Activated CD4-positive, alpha-beta memory T cell treated with anti-CD3 and anti-CD28 coated beads, Interleukin-2, amount 10 ng/mL, durations not matched to agents 7 days and 5 days (primary cell): ENCODE data around the gene PRDM16. TPM values are rescaled to one million over a fixed set of nuclear protein-coding genes. Genes with fewer than 3 reads are reported as not detected.
"Not testable (repeated sequence)": the region's sequence is repeated elsewhere in the genome, so short reads cannot be mapped to it uniquely, and the experiment has no call there.

Experiments used
- CTCF ChIA-PET: fragments of 350-600 bp; sonication (Branson Sonifier 250); formaldehyde crosslinking; loops from one replicate; lab custom pipeline; 2021; ENCODE audit warnings: antibody characterized with exemption, inconsistent platforms; lab: Charles Lee
- POLR2A ChIA-PET: fragments of 350-600 bp; sonication (Branson Sonifier 250); formaldehyde crosslinking; loops from one replicate; lab custom pipeline; 2021; ENCODE audit warnings: antibody characterized with exemption; lab: Charles Lee
- DNase-seq: peaks from one replicate; pipeline ENCODE4 v3.0.0-alpha.2; 2020
- H3K27ac Mint-ChIP-seq: one replicate; pipeline ENCODE4 v1.8.0; 2021; ENCODE audit warnings: mild to moderate bottlenecking, mixed read lengths
- H3K27me3 Mint-ChIP-seq: one replicate; pipeline ENCODE4 v1.8.0; 2021; ENCODE audit warnings: mixed read lengths
- H3K36me3 Mint-ChIP-seq: one replicate; pipeline ENCODE4 v1.8.0; 2021; ENCODE audit warnings: low read depth, mixed read lengths
- H3K4me1 Mint-ChIP-seq: one replicate; pipeline ENCODE4 v1.8.0; 2021; ENCODE audit warnings: mixed read lengths
- H3K4me3 Mint-ChIP-seq: one replicate; pipeline ENCODE4 v1.8.0; 2021; ENCODE audit warnings: mild to moderate bottlenecking, mixed read lengths
- H3K9me3 Mint-ChIP-seq: one replicate; pipeline ENCODE4 v1.8.0; 2021; ENCODE audit warnings: mixed read lengths
- total RNA-seq, 2 experiments: library from RNA; stranded (reverse); gene quantifications; one replicate each; pipeline ENCODE4 v1.2.3, GENCODE V29; 2021

Gene PRDM16
- total RNA-seq, 2 experiments from 2014 or later, result 0.03 to 0.20 TPM

DNA sequence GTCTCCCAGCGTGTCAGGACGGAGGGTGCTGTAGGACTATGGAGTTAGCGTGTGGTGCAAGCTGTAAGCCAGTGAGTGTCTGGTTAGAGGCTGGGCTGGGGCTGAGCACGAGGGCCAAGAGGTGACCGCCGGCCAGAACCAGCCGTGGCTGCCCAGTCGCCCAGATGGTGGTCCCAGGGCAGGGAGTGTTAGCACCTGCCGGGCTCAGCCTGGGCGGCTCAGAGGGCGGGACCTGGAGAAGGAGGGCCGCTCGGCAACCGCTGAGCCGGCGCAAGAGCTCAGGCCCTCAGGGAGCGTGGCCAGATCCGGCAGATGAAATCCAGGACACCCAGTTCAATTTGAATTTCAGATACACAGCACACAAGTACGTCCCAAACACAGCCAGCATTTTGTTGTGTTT lies 87.9 kb downstream of the PRDM16 start:
- no peaks in the 10 kb centered on the region for H3K36me3 Mint-ChIP-seq
- ChIA-PET POLR2A (no interaction called here), CTCF (no interaction called here)
- H3K9me3 Mint-ChIP-seq, result no peaks in the 10 kb centered on the region
- H3K4me3 Mint-ChIP-seq, result no peak overlapping the region
- DNase-seq, result no peak
- H3K27ac Mint-ChIP-seq, result no peak overlapping the region
- H3K4me1 Mint-ChIP-seq, result no peaks in the 10 kb centered on the region
- peaks cover 17% of the 10 kb centered on the region for H3K27me3 Mint-ChIP-seq

DNA sequence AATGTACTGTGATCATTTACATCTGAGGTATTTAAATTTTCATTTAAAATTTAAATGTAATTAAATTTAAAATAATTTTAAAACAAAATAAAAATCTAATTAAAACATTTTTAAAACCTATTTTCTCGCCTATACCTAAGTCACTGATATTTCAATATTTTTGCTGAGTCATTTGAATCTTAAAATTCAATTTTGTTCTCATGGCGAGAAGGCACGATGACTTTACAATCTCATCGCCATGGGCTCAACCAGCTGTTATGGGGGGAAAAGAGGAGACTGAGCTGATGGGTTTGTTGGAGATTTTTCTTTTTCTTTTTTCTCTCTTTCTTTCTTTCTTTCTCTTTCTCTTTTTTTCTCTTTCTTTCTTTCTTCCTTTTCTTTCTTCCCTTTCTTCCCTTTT lies 89.3 kb downstream of the PRDM16 start:
- Mint-ChIP-seq H3K27ac (no peak overlapping the region), H3K4me1 (no peaks in the 10 kb centered on the region), H3K9me3 (no peaks in the 10 kb centered on the region), H3K27me3 (peaks cover 17% of the 10 kb centered on the region), H3K4me3 (no peak overlapping the region), H3K36me3 (no peaks in the 10 kb centered on the region)
- no peak for DNase-seq
- CTCF ChIA-PET, result no interaction called here
- POLR2A ChIA-PET, result no interaction called here

DNA sequence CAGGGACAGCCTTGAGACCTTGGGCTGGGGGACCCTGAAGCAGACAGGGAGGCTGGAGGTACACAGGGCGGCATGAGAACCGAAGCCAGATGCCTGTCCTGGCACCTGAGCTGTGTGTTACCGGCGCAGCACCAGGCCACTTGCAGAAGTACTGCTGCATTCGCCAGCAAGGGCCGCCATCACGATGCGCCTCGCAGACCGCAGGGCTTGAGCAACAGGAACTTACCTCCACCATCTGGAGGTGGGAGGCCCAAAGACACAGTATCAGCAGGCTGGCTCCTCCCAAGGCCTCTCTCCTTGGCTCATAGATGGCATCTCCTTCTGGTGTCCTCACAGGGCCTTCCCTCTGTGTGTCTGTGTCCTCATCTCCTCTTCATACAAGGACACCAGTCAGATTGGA lies 90.1 kb downstream of the PRDM16 start:
- no peaks in the 10 kb centered on the region for H3K9me3 Mint-ChIP-seq
- H3K4me1 Mint-ChIP-seq, result no peaks in the 10 kb centered on the region
- POLR2A ChIA-PET, result no interaction called here
- H3K36me3 Mint-ChIP-seq, result no peaks in the 10 kb centered on the region
- peaks cover 17% of the 10 kb centered on the region for H3K27me3 Mint-ChIP-seq
- CTCF ChIA-PET, result no interaction called here
- H3K4me3 Mint-ChIP-seq, result no peak overlapping the region
- no peak for DNase-seq
- H3K27ac Mint-ChIP-seq, result no peak overlapping the region

DNA sequence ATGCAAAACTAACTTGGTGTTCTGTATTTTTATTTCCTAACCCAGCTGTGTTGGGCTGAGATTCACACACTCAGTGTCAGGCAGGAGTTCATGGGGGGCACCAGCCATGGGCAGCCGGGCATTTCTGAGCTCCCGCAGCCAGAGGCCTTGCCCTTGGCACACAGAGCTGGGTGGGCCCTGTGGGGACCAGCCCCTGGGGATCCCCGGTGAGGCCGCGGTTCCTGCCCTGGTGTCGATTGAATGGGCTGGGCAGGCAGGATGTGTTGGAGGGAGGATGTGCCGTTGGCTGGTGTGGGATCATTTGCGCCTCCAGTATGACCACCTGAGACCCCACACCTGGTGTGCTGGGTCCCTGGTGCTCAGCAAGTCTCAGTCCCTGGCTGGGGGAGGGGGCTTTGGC lies 91.0 kb downstream of the PRDM16 start:
- CTCF ChIA-PET, result no interaction called here
- Mint-ChIP-seq H3K4me1 (no peaks in the 10 kb centered on the region), H3K4me3 (no peak overlapping the region)

DNA sequence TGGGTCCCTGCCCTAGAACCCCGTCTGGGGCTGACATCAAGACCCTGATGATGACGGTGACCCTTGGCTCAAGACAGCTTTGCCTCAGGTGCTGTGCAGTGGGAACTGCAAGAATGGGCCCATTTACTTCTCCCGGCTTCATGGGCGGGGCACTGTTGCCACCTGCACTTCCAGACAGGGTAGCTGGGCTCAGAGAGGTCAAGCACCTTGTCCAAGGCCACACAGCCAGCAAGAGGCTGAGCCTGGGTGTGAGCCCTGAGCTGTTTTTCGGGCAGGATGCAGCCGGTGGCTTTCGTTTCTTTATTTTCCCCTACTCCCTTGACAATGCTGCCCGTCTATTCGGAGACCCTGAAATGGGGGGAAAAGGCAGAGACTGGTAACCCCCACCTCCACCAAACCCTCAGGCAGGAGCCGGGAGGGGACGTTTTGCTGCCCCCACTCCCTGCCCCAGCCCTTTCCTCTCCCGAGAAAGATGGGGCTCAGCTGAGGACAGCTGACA lies 91.7 kb downstream of the PRDM16 start:
- CTCF ChIA-PET, result no interaction called here
- no peak overlapping the region for H3K4me3 Mint-ChIP-seq

More for the DNA sequence above, 91.0 kb downstream of the PRDM16 start:
- POLR2A ChIA-PET, result no interaction called here
- H3K27ac Mint-ChIP-seq, result no peak overlapping the region
- H3K27me3 Mint-ChIP-seq, result peaks cover 17% of the 10 kb centered on the region
- H3K36me3 Mint-ChIP-seq, result no peaks in the 10 kb centered on the region
- DNase-seq, result no peak
- H3K9me3 Mint-ChIP-seq, result no peaks in the 10 kb centered on the region

DNA sequence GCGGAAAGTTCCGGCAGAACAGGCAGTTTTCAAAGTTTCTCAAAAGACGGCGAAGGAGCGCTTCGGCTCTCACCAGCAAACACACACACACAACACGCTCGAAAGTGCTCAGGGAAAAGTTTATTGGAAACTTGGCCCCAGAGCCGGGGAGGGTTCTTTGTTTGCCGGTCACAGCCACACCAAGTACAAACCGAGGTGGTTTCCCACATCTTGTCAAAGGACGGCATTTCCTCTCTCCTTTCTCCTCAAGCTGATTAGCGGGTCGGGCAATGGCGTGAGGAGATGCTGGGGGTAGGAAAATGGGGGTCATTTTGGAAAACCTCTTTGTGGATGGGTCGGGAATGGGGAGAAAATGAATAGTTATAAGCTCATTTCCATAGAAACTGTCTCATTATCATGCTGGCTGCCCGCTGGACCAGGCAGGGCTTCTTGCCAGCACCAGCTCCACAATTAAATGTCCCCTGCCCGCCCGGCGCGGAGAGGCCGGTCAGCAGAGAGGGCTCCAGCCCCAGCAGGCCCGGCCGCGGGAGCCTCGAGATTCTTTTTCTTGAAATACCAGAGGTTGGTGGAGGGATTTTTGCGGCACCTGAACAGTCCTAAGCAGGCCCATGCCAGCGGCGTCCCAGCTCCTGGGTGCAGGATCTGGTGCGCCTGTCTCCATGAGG lies 92.3 kb downstream of the PRDM16 start:
- H3K27ac Mint-ChIP-seq, result no peak overlapping the region
- no peaks in the 10 kb centered on the region for H3K36me3 Mint-ChIP-seq
- no peak for DNase-seq
- POLR2A ChIA-PET, result no interaction called here
- CTCF ChIA-PET, result no interaction called here
- no peak overlapping the region for H3K4me3 Mint-ChIP-seq
- no peaks in the 10 kb centered on the region for H3K9me3 Mint-ChIP-seq
- no peaks in the 10 kb centered on the region for H3K4me1 Mint-ChIP-seq
- peaks cover 7% of the 10 kb centered on the region for H3K27me3 Mint-ChIP-seq

More for the DNA sequence above, 91.7 kb downstream of the PRDM16 start:
- H3K9me3 Mint-ChIP-seq, result no peaks in the 10 kb centered on the region
- no peak overlapping the region for H3K27ac Mint-ChIP-seq
- POLR2A ChIA-PET, result no interaction called here
- H3K27me3 Mint-ChIP-seq, result peaks cover 13% of the 10 kb centered on the region
- no peaks in the 10 kb centered on the region for H3K36me3 Mint-ChIP-seq
- no peak for DNase-seq
- no peaks in the 10 kb centered on the region for H3K4me1 Mint-ChIP-seq

DNA sequence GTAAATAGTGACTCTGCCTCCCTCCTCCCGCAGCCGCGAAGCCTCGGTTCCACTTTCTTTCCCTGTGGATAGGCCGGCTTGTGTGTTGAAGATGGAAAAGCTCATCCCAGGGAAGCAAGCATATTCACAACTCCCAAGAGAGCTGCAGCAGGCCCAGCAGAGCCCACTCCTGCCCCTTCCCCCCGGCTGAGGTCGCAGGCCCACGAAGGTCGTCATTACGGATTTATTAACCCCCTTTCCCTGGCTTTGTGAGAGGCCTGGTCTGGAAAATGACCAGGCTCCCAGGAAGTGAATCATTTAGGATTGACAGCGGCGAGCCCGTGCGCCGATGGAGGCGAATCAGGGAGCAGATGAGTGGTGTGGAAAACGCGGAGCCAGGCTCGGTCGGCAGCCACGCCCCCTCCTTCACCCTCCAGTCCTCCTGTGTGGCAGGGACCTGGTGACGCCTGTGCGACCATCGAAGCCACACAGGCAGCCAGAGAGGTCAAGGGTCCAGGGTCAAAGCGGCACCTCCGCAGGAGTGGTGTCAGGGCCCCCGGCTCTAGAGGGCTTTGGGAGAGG lies 93.4 kb downstream of the PRDM16 start:
- Mint-ChIP-seq H3K9me3 (no peaks in the 10 kb centered on the region), H3K27me3 (peaks cover 7% of the 10 kb centered on the region), H3K36me3 (no peaks in the 10 kb centered on the region), H3K27ac (no peak overlapping the region), H3K4me1 (no peaks in the 10 kb centered on the region), H3K4me3 (no peak overlapping the region)
- ChIA-PET POLR2A (no interaction called here), CTCF (no interaction called here)
- no peak for DNase-seq

DNA sequence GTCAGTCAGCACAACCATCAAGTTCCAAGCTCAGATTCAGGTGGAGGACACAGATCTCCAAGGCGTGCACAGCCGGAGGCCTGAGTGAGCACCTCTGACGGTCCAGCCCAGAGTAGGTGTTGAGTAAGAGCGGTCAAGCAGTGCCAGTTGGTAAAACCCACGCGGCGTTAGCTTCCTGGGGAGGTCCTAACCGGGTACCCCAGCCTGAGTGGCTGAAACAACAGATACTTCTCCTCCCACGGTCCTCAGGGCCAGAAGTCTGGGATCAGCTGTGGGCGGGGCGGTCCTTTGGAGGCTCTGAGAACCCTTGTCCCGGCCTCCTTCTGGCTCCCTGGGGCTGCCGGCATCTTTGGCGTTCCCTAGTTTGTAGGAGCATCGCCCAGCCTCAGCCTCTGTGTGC lies 94.4 kb downstream of the PRDM16 start:
- Mint-ChIP-seq H3K27me3 (peaks cover 4% of the 10 kb centered on the region), H3K36me3 (no peaks in the 10 kb centered on the region), H3K4me1 (no peaks in the 10 kb centered on the region), H3K27ac (no peak overlapping the region), H3K9me3 (no peaks in the 10 kb centered on the region), H3K4me3 (no peak overlapping the region)
- ChIA-PET CTCF (no interaction called here), POLR2A (no interaction called here)
- no peak for DNase-seq

DNA sequence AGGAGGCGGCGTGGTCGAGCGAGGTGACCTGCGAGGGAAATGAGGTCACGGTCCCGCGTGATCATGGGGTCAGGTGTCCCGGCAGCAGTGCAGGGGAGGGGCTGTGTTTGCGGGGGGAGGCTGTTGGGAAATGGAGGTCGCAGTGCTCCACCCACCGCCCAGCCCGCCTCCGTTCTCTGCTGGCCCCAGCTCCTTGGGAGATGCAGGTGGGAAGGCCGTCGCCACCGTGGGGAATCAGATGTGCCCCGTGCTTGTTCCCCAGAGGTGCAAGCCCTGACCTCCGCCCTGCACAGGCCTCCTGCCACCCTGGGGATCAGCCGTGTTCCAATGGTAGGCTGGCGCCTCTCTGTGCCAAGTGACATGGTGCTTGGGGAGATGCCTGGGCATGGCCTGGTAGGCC lies 95.7 kb downstream of the PRDM16 start:
- no peak overlapping the region for H3K27ac Mint-ChIP-seq
- H3K4me3 Mint-ChIP-seq, result no peak overlapping the region
- ChIA-PET CTCF (no interaction called here), POLR2A (no interaction called here)
- no peaks in the 10 kb centered on the region for H3K9me3 Mint-ChIP-seq
- no peaks in the 10 kb centered on the region for H3K27me3 Mint-ChIP-seq
- H3K36me3 Mint-ChIP-seq, result no peaks in the 10 kb centered on the region
- no peak for DNase-seq
- H3K4me1 Mint-ChIP-seq, result no peaks in the 10 kb centered on the region

DNA sequence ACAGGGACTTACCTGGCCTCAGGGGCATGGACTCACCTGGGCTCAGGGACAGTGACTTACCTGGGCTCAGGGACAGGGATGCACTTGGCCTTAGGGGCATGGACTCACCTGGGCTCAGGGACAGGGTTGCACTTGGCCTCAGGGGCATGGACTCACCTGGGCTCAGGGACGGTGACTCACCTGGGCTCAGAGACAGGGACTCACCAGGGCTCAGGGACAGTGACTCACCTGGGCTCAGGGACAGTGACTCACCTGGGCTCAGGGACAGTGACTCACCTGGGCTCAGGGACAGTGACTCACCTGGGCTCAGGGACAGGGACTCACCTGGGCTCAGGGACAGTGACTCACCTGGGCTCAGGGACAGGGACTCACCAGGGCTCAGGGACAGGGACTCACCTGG lies 96.2 kb downstream of the PRDM16 start:
- H3K9me3 Mint-ChIP-seq, H3K27me3 Mint-ChIP-seq, H3K4me1 Mint-ChIP-seq, DNase-seq, H3K27ac Mint-ChIP-seq, H3K4me3 Mint-ChIP-seq, CTCF ChIA-PET, POLR2A ChIA-PET, H3K36me3 Mint-ChIP-seq: not testable (repeated sequence)

DNA sequence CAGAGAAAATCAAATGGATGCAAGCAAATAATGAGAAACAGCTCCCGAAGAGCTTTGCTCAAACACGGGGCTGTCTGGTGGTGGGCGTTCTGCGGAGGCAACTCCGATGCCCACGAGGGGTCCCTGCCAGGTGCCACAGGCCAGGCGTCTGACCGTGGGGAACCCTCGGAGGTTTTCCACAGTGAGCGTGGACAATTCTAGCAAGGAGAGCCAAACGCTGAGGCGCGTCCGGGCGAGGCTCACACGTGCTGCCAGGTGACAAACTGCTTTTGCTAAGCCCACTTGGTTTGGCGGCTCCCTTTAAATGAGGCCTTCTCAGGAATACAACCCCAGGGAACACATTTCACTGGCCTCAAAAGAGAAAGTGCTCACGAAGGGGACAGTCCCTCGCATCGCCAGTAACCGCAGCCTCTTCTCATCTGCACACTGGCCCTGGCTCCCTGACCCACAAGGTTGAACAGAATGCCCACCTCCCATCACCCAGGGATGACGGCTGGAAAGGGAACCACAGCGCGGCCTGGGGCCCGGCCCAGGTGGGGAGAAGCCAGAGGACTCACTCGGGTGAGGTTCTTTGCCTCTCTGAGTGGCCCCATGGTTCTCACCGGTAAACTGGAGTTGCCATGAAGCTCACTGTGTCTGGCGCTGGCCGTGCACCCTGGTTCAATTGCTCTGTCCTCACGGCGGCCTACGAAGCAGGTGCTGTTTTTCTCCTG lies 97.4 kb downstream of the PRDM16 start:
- CTCF ChIA-PET, result no interaction called here
- no peak overlapping the region for H3K27ac Mint-ChIP-seq
- no peak for DNase-seq
- POLR2A ChIA-PET, result no interaction called here
- no peaks in the 10 kb centered on the region for H3K9me3 Mint-ChIP-seq
- H3K27me3 Mint-ChIP-seq, result peaks cover 2% of the 10 kb centered on the region
- H3K36me3 Mint-ChIP-seq, result no peaks in the 10 kb centered on the region
- H3K4me1 Mint-ChIP-seq, result no peaks in the 10 kb centered on the region
- H3K4me3 Mint-ChIP-seq, result no peak overlapping the region

DNA sequence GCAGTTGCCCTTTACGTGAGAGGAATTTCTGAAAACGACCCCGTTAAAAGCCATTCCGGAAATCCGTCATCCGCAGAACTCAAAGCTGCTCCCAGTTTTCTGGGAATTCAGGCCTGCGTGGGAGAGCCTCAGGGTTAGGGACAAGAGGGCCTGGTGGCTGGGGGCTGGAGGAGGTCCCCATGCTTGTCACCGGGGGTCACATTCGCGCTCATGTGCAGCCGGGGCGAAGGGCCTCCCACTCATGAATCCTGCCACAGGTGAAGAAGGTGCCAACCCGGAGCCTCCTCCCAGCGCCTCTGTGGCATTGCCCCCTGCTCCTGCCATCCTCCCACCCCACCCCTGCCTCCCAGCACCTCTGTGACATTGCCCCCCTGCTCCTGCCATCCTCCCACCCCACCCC lies 98.3 kb downstream of the PRDM16 start:
- no peak overlapping the region for H3K4me3 Mint-ChIP-seq
- ChIA-PET POLR2A (no interaction called here), CTCF (no interaction called here)
- H3K27me3 Mint-ChIP-seq, result peaks cover 2% of the 10 kb centered on the region
- H3K36me3 Mint-ChIP-seq, result no peaks in the 10 kb centered on the region
- no peaks in the 10 kb centered on the region for H3K4me1 Mint-ChIP-seq
- H3K27ac Mint-ChIP-seq, result no peak overlapping the region
- H3K9me3 Mint-ChIP-seq, result no peaks in the 10 kb centered on the region
- no peak for DNase-seq

DNA sequence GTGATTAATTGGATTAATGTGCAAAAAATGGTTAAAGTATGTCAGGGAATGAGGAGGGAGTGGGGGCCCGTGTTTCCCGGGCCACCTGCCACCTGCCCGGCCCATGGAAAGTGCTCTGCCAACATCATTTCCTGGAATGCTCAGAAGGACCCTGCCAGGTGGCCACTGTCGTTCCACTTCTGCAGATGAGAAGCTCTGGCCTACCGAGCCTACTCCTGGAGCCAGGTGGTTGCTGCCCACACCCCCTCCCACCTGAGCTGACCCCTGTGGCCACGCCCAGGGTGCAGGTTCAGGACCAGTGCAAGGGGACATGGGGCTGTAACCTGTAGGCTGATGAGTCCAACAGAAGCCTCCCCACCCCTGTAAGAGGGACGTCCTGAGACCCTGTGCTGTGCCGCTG lies 99.7 kb downstream of the PRDM16 start:
- H3K27me3 Mint-ChIP-seq, result peaks cover 2% of the 10 kb centered on the region
- no peak overlapping the region for H3K27ac Mint-ChIP-seq
- H3K4me3 Mint-ChIP-seq, result no peak overlapping the region
- no peaks in the 10 kb centered on the region for H3K4me1 Mint-ChIP-seq
- ChIA-PET CTCF (no interaction called here), POLR2A (no interaction called here)
- DNase-seq, result no peak
- H3K9me3 Mint-ChIP-seq, result no peaks in the 10 kb centered on the region
- no peaks in the 10 kb centered on the region for H3K36me3 Mint-ChIP-seq
